ENCODE data around the gene KIF22.

GRCh38 chr16:29836623-29837022 lies 46.1 kb downstream of the KIF22 start:
- TF ChIP-seq FOSL2 (IDR thresholded peaks at IDR 0.05) (no peak), FOSL2 (CRISPR knock-in tag; IDR thresholded peaks at IDR 0.05) (no peak), RNF2 (IDR thresholded peaks at IDR 0.05; ENCODE audit: borderline replicate concordance, low read depth) (no peak), POLR2A (IDR thresholded peaks at IDR 0.05; ENCODE audit: low read length) (no peak), RFX5 (IDR thresholded peaks at IDR 0.05) (no peak), USF2 (IDR thresholded peaks at IDR 0.05) (no peak), REST (IDR thresholded peaks at IDR 0.05) (no peak), CTCF (IDR thresholded peaks at IDR 0.05) (no peak), PBX3 (IDR thresholded peaks at IDR 0.05) (no peak)
